ENCODE measurements around the gene FOXP2.
"Not testable (repeated sequence)": the region's sequence is repeated elsewhere in the genome, so short reads cannot be mapped to it uniquely, and the experiment has no call there.

The FOXP2 gene

GRCh38 chr7:114426382-114426781, 11.8 kb downstream of the FOXP2 start:
- TF ChIP-seq, protein P1, sequence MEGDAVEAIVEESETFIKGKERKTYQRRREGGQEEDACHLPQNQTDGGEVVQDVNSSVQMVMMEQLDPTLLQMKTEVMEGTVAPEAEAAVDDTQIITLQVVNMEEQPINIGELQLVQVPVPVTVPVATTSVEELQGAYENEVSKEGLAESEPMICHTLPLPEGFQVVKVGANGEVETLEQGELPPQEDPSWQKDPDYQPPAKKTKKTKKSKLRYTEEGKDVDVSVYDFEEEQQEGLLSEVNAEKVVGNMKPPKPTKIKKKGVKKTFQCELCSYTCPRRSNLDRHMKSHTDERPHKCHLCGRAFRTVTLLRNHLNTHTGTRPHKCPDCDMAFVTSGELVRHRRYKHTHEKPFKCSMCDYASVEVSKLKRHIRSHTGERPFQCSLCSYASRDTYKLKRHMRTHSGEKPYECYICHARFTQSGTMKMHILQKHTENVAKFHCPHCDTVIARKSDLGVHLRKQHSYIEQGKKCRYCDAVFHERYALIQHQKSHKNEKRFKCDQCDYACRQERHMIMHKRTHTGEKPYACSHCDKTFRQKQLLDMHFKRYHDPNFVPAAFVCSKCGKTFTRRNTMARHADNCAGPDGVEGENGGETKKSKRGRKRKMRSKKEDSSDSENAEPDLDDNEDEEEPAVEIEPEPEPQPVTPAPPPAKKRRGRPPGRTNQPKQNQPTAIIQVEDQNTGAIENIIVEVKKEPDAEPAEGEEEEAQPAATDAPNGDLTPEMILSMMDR (IDR thresholded peaks at IDR 0.05; ENCODE audit: low read depth, low read length), result no peak
- no peak overlapping the region for H3K4me3 ChIP-seq (ENCODE audit: low read depth, low read length)

DNA sequence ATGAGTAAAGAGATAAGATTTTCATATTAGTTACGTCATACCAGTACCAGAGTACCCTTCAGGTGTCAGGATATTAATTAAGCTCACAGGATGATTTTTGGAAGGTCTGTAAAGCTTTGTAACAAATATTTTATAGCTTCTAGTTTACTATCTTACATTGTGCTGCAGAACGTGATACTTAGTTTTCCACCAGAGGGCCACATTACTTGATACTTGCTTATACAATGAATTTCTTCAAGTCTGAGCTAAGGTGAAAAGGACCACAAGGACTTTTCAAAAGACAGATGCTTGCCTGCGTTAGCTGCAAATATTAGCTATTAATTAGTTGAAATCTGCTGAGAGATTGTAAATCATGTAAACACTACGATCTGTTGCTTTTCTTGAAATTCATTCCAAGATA, 12.2 kb downstream of the FOXP2 start:
- TF ChIP-seq, protein P1 (IDR thresholded peaks at IDR 0.05; ENCODE audit: low read depth, low read length), result no peak
- H3K4me3 ChIP-seq (ENCODE audit: low read depth, low read length), result no peak overlapping the region

- TF ChIP-seq, protein P1 (IDR thresholded peaks at IDR 0.05; ENCODE audit: low read depth, low read length), result no peak
- no peak overlapping the region for H3K4me3 ChIP-seq (ENCODE audit: low read depth, low read length)
These were observed 13.6 kb downstream of the FOXP2 start for GRCh38 chr7:114428211-114428610.

DNA sequence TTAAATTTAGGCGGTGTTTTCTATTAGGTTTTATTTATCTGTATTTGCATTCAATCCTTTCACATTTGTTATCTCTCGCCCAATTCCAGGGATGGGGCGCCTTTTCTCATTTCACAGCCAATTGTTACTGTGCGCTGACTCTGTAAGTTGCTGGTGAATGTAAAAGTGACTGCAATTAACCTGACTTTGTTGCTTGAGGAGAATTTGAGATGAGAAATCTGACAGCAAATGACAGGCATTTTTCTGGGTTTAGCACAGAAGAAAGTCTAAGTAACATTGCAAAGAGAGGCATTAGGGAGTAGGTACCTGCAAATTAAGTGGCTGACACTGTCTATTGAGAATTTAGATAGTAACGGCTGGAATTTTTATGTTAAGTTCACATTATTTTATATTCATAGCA, 16.6 kb downstream of the FOXP2 start:
- TF ChIP-seq, protein P1 (IDR thresholded peaks at IDR 0.05; ENCODE audit: low read depth, low read length), result no peak

GRCh38 chr7:114432061-114432460, 17.4 kb downstream of the FOXP2 start:
- H3K4me3 ChIP-seq (ENCODE audit: low read depth, low read length), result no peak overlapping the region
- TF ChIP-seq, protein P1 (IDR thresholded peaks at IDR 0.05; ENCODE audit: low read depth, low read length), result no peak

More for the DNA sequence above, 16.6 kb downstream of the FOXP2 start:
- no peak overlapping the region for H3K4me3 ChIP-seq (ENCODE audit: low read depth, low read length)

- H3K4me3 ChIP-seq (ENCODE audit: low read depth, low read length), result no peak overlapping the region
- TF ChIP-seq, protein P1 (IDR thresholded peaks at IDR 0.05; ENCODE audit: low read depth, low read length), result no peak
These were observed 18.1 kb downstream of the FOXP2 start for GRCh38 chr7:114432703-114433102.

GRCh38 chr7:114439581-114439980, 25.0 kb downstream of the FOXP2 start:
- TF ChIP-seq, protein P1 (IDR thresholded peaks at IDR 0.05; ENCODE audit: low read depth, low read length), result no peak
- H3K4me3 ChIP-seq (ENCODE audit: low read depth, low read length), result no peak overlapping the region

DNA sequence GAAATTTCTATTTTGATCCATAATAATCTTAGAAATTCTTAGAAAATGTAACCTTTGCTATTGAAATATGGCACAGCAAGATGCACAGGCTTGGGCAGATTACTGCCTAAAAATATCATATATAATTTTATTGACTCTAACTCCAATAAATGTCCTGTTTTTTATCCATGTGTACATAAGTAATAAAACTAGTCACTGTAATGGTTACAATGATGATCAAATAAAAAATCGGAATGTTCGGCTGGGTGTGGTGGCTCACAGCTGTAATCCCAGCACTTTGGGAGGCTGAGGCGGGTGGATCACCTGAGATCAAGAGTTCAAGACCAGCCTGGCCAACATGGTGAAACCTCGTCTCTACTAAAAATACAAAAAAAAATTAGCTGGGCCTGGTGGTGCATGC, 26.3 kb downstream of the FOXP2 start:
- not testable (repeated sequence) for H3K4me3 ChIP-seq (ENCODE audit: low read depth, low read length)
